ENCODE data around the gene INSC.

Gene INSC

DNA sequence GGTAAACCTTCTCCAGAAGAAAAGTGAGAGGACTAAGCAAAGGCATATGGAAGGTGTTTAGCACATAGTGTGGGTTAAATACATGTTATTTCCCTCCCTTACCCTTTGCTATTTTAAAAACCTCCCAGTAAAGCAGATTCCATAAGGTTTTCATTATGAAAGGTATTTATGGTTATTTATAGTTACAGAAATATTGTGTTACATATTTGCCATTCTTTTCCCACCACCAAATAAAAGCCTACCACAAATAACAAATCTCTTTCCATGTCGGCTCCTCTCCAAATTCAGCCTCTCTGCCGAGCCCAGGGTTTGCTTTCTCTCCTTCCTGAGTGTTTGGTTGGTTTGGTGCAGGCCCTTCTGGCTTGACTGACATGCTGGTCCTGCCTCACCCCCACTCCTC lies 64.4 kb downstream of the INSC start:
- ChIA-PET CTCF (interaction anchor here (1.1 kb wide), 1 partner anchor 9 kb away, joined by 3 read pairs; no protein-coding TSS in a partner anchor), POLR2A (no interaction called here)
- TF ChIP-seq, protein P1, sequence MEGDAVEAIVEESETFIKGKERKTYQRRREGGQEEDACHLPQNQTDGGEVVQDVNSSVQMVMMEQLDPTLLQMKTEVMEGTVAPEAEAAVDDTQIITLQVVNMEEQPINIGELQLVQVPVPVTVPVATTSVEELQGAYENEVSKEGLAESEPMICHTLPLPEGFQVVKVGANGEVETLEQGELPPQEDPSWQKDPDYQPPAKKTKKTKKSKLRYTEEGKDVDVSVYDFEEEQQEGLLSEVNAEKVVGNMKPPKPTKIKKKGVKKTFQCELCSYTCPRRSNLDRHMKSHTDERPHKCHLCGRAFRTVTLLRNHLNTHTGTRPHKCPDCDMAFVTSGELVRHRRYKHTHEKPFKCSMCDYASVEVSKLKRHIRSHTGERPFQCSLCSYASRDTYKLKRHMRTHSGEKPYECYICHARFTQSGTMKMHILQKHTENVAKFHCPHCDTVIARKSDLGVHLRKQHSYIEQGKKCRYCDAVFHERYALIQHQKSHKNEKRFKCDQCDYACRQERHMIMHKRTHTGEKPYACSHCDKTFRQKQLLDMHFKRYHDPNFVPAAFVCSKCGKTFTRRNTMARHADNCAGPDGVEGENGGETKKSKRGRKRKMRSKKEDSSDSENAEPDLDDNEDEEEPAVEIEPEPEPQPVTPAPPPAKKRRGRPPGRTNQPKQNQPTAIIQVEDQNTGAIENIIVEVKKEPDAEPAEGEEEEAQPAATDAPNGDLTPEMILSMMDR (IDR thresholded peaks at IDR 0.05; ENCODE audit: control extremely low read depth, extremely low read depth, low read depth, missing control alignments), result no peak
- DNase-seq (ENCODE audit: extremely low spot score), result no peak

- DNase-seq (ENCODE audit: extremely low spot score), result no peak
- CTCF ChIA-PET, result interaction anchor here (1.1 kb wide), 1 partner anchor 80 kb away, joined by 4 read pairs; no protein-coding TSS in a partner anchor
- TF ChIP-seq, protein P1 (IDR thresholded peaks at IDR 0.05; ENCODE audit: control extremely low read depth, extremely low read depth, low read depth, missing control alignments), result no peak
- POLR2A ChIA-PET, result no interaction called here
Measured at GRCh38 chr11:15180212-15180792, 65.6 kb downstream of the INSC start.

DNA sequence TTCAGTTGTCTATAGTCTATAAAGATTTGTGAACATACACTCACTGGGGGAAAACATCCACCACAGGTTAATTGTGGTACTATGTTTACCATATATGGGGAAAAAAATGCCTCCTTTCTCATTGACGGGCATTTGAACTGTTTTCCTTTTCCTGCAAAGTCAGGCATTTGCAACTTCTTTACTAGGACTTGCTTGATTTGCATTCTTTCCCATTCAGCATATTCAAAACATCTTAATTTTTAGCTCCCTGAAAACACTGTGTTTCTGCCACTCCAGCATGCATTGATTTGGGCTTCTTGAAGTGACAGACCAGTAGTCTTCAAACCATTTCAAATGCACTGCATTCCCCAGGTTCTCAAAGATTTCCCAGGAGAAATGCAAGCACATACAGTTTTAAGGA lies 67.6 kb downstream of the INSC start:
- DNase-seq (ENCODE audit: extremely low spot score), result no peak
- CTCF ChIA-PET, result no interaction called here
- TF ChIP-seq, protein P1 (IDR thresholded peaks at IDR 0.05; ENCODE audit: control extremely low read depth, extremely low read depth, low read depth, missing control alignments), result no peak
- POLR2A ChIA-PET, result no interaction called here

GRCh38 chr11:15185021-15185420 lies 70.3 kb downstream of the INSC start:
- POLR2A ChIA-PET, result no interaction called here
- CTCF ChIA-PET, result interaction anchor here (1.3 kb wide), 1 partner anchor 66 kb away, joined by 3 read pairs; no protein-coding TSS in a partner anchor

DNA sequence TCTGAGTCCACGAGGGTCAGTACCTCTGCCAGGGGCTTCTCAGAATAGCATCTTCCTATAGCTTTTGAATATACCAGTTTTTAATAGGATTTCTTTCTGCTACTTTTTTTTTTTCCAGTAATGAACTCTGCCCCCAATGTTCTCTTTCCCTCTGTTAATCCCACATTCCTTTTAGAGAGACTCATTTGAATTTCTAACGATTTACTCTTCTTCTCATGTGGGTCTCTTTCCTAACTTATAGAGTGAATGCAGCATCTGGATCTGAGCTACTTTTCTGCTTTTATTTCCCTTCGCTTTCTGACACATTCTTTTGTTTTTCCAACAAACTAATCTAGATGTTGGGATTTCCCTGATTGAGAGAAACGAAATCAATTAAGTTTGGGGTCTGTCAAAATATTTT lies 71.4 kb downstream of the INSC start:
- no peak for DNase-seq (ENCODE audit: extremely low spot score)
- CTCF ChIA-PET, result interaction anchor here (1.3 kb wide), 1 partner anchor 65 kb away, joined by 3 read pairs; no protein-coding TSS in a partner anchor

More at GRCh38 chr11:15185021-15185420, 70.3 kb downstream of the INSC start:
- DNase-seq (ENCODE audit: extremely low spot score), result no peak
- TF ChIP-seq, protein P1 (IDR thresholded peaks at IDR 0.05; ENCODE audit: control extremely low read depth, extremely low read depth, low read depth, missing control alignments), result no peak

DNA sequence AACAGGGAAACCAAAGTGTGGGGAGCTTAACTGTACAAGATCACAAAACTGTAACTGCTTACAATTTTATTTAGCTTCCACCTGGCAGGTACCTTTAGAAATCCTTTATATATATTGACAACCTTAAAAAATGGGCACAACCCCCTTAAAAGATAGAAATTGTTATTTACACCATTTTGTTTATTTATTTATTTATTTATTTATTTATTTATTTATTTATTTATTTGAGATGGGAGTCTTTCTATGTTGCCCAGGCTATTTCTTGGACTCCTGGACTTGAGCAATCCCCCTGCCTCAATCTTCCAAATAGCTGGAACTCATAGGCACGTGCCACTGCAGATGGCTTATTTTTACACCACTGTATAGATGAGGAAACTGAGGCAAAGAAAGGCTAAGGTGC lies 74.5 kb downstream of the INSC start:
- CTCF ChIA-PET, result interaction anchor here (1.0 to 1.4 kb wide), 4 partner anchors 18 to 89 kb away, joined by 3 to 6 read pairs (median 4); no protein-coding TSS in a partner anchor
- TF ChIP-seq, protein P1 (IDR thresholded peaks at IDR 0.05; ENCODE audit: control extremely low read depth, extremely low read depth, low read depth, missing control alignments), result no peak
- POLR2A ChIA-PET, result no interaction called here
- no peak for DNase-seq (ENCODE audit: extremely low spot score)

More for the DNA sequence above, 71.4 kb downstream of the INSC start:
- TF ChIP-seq, protein P1 (IDR thresholded peaks at IDR 0.05; ENCODE audit: control extremely low read depth, extremely low read depth, low read depth, missing control alignments), result no peak
- POLR2A ChIA-PET, result no interaction called here
